ENCODE measurements around the gene GALNT2. TPM values are rescaled to one million over a fixed set of nuclear protein-coding genes. Genes with fewer than 3 reads are reported as not detected.

GALNT2 gene
- total and polyA plus RNA-seq, 2 of the 4 experiments (the other 2 are of a cell fraction): 50.4 to 189 TPM

DNA sequence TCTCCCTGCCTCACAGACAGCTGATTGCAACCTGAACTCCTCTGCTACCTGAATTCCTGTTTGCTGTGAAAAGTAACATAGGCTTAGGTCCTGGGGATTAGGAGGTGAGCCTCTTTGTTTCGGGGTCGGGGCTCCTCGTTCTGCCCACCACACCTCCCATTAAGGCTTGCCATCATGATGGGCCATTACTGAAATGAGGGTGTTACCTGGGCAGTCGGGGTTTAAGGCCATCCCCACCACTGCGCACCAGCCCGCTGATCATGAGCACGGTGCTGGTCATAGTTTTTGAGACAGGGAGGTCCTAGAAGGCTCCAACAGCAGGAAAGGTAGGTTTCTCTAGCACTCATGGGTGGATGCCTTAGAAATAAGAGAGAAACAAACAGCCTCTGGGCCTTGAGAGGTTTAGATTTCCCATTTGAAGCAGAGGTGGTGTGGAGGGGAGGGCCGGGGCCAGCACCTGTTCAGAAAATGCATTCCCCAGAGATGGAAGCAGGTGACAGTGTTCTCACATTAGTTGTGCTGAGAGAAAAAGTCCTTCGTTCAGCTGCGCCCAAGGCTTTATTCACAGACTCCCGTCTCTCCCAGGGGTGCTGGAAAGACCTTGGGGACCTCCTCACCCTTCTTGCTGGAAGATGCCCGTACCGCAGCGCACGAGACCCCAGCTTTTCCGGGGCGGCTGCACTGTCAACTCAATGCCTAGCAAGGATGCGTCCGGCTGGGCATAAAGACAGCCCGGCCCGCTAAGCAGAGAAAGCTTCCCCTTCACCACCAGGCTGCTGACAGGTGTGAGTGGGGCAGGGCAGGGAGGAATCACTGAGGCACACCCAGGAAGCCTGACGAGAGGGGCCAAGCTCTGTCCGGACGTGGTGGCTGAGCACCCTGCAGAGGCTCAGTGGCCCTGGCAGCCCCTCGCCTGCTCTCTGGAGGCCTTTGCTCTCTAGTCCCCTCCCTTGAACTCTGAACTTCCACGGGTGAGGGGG, 233.6 kb downstream of the GALNT2 start (continued):
- TF ChIP-seq, protein P1, sequence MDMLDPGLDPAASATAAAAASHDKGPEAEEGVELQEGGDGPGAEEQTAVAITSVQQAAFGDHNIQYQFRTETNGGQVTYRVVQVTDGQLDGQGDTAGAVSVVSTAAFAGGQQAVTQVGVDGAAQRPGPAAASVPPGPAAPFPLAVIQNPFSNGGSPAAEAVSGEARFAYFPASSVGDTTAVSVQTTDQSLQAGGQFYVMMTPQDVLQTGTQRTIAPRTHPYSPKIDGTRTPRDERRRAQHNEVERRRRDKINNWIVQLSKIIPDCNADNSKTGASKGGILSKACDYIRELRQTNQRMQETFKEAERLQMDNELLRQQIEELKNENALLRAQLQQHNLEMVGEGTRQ (IDR thresholded peaks at IDR 0.05; ENCODE audit: low read depth, low read length): no peak

DNA sequence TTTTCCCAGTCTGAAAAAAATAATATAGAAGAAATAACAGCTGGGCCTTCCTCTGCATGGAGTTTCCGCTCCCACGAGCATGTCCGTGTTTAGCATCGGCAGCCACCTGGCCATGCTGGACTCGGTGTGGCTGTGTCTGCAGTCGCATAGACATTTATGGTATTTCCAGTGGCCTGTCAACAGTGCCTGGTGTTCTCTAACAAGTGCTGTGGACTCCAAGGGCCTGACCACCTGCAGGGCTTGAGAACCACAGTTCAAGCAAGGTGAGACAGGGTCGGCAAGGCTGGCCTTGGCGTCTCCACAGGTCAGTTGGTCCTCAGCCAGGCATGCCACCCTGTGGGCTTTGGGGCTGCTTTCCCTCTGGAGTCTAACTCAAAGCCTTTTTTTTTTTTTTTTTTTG, 234.3 kb downstream of the GALNT2 start:
- peaks cover 2% of the 10 kb centered on the region; the same call in 1 of the 2 replicates for H3K27me3 ChIP-seq (ENCODE audit: control insufficient read depth, insufficient read depth, low read length)
- no peaks in the 10 kb centered on the region for H3K4me1 ChIP-seq (ENCODE audit: control insufficient read depth, insufficient read depth, low read length)
- ChIA-PET POLR2A (ENCODE audit: unreplicated experiment) (no interaction called here), CTCF (interaction anchor here (1.1 kb wide), 1 partner anchor 14 kb away, joined by 4 read pairs; no protein-coding TSS in a partner anchor)
- no peak overlapping the region for H3K9ac ChIP-seq (ENCODE audit: low read depth, low read length)
- no peak overlapping the region for H3K4me3 ChIP-seq (ENCODE audit: insufficient read depth, low read depth, low read length)
- no peak overlapping the region for H3K56ac ChIP-seq (ENCODE audit: extremely low read depth, insufficient read depth, low read length)
- H3K4ac ChIP-seq (ENCODE audit: low read depth, low read length): no peak overlapping the region
- WGBS, 2 experiments (ENCODE audit: extremely low coverage in 2 of 2, insufficient read length in 1 of 2): 74% methylated on average over 6 of the region's 8 CpGs; no CpG with 5 or more reads in 1 of the 2 experiments
- H4K20me1 ChIP-seq (ENCODE audit: insufficient read depth, low read length): no peaks in the 10 kb centered on the region
- no peaks in the 10 kb centered on the region for H3K79me1 ChIP-seq (ENCODE audit: low read depth in 1 of 2, low read length in 2 of 2)
- no peak overlapping the region for H2BK20ac ChIP-seq (ENCODE audit: low read depth, low read length)
- peak overlapping the region; percentile 37 for H2AK9ac ChIP-seq (replicated peaks; ENCODE audit: low read depth, low read length, poor library complexity)
- ATAC-seq (ENCODE audit: low read depth) (no peak), DNase-seq (no peak)
- no peaks in the 10 kb centered on the region for H3K36me3 ChIP-seq (ENCODE audit: control insufficient read depth, insufficient read depth, low read length)
- no peak overlapping the region for H2BK15ac ChIP-seq (ENCODE audit: low read depth, low read length)
- H4K8ac ChIP-seq (ENCODE audit: low read depth in 2 of 2, low read length in 2 of 2): no peak overlapping the region
- H3K23ac ChIP-seq (ENCODE audit: low read depth, low read length): no peak overlapping the region
- no peak overlapping the region for H4K5ac ChIP-seq (ENCODE audit: low read depth, low read length)
- H2BK5ac ChIP-seq (ENCODE audit: low read depth, low read length, poor library complexity, severe bottlenecking): no peak overlapping the region
- no peak overlapping the region for H3K14ac ChIP-seq (replicated peaks; ENCODE audit: low read depth, low read length)
- no peak overlapping the region for H2AK5ac ChIP-seq (ENCODE audit: low read depth, low read length)
- H3K9me3 ChIP-seq (ENCODE audit: control insufficient read depth, insufficient read depth, low read length): no peaks in the 10 kb centered on the region
- no peaks in the 10 kb centered on the region for H3K9me1 ChIP-seq (ENCODE audit: insufficient read depth, low read length)
- BruUV-seq (replicated peaks): no TSS peak
- H2AFZ ChIP-seq (replicated peaks; ENCODE audit: low read length, poor library complexity): no peak overlapping the region
- H4K91ac ChIP-seq (ENCODE audit: insufficient read depth, low read depth, low read length): no peak overlapping the region
- H3K27ac ChIP-seq (ENCODE audit: insufficient read depth, low read length): no peak overlapping the region
- H3K18ac ChIP-seq (ENCODE audit: low read depth, low read length): no peak overlapping the region
- in situ Hi-C loops (cut with MboI; ENCODE audit: low sequenced_read_pairs): loop anchor here (25.0 kb wide), 1 partner anchor 1039 kb away; the partner anchor contains the start of gene RAB4A
- H2BK120ac ChIP-seq (ENCODE audit: low read depth, low read length): no peak overlapping the region
- intact Hi-C loops (cut with micrococcal nuclease): no loop called here
- dilution Hi-C loops (cut with HindIII; ENCODE audit: low sequenced_read_pairs, unreplicated experiment): no loop called here
- no peak overlapping the region for H3K4me2 ChIP-seq (ENCODE audit: low read depth, low read length)
- TF ChIP-seq MAZ (IDR thresholded peaks at IDR 0.05; ENCODE audit: borderline replicate concordance, low read depth, low read length) (no peak), CEBPB (IDR thresholded peaks at IDR 0.05; ENCODE audit: low read depth, low read length) (no peak), BHLHE40 (IDR thresholded peaks at IDR 0.05; ENCODE audit: low read depth, low read length) (no peak), POLR2A (IDR thresholded peaks at IDR 0.05; ENCODE audit: low read depth, low read length) (no peak), SMC3 (IDR thresholded peaks at IDR 0.05; ENCODE audit: low read depth, low read length) (no peak), RAD21 (IDR thresholded peaks at IDR 0.05; ENCODE audit: low read length) (no peak), MAFK (IDR thresholded peaks at IDR 0.05; ENCODE audit: low read depth, low read length) (no peak), FOS (IDR thresholded peaks at IDR 0.05; ENCODE audit: low read depth, low read length) (no peak)

Measured in IMR-90 (cell line).